ENCODE measurements around the gene CNOT6. TPM values are rescaled to one million over a fixed set of nuclear protein-coding genes. Genes with fewer than 3 reads are reported as not detected.

The CNOT6 gene
- total RNA-seq, 1 experiment from 2014 or later, result 73.1 TPM

- POLR2A ChIA-PET, result interaction anchor here (0.5 to 0.7 kb wide), 2 partner anchors 51 to 321 kb away, joined by 3 to 4 read pairs; no protein-coding TSS in a partner anchor
- no TSS peak for BruUV-seq (replicated peaks)
- no peak for DNase-seq (ENCODE audit: unreplicated experiment)
- Mint-ChIP-seq H3K27me3 (ENCODE audit: insufficient read depth, unreplicated experiment) (peaks cover 24% of the 10 kb centered on the region), H3K4me3 (ENCODE audit: unreplicated experiment) (no peak overlapping the region), H3K4me1 (ENCODE audit: insufficient read depth, unreplicated experiment) (peaks cover 17% of the 10 kb centered on the region), H3K9me3 (ENCODE audit: unreplicated experiment) (no peaks in the 10 kb centered on the region), H3K36me3 (ENCODE audit: insufficient read depth, unreplicated experiment) (no peaks in the 10 kb centered on the region), H3K27ac (ENCODE audit: low read depth, unreplicated experiment) (no peak overlapping the region)
- intact Hi-C loops (cut with micrococcal nuclease), result loop anchor here (5.0 kb wide), 4 partner anchors 107 to 483 kb away; no protein-coding TSS in a partner anchor
- CTCF ChIA-PET, result no interaction called here
- no peak for TF ChIP-seq CTCF (IDR thresholded peaks at IDR 0.05; ENCODE audit: unreplicated experiment)
These were observed 115.8 kb downstream of the CNOT6 start for GRCh38 chr5:180609817-180610550.

GRCh38 chr5:180611140-180611850 is 117.1 kb downstream of the CNOT6 start:
- no peaks in the 10 kb centered on the region for H3K9me3 Mint-ChIP-seq (ENCODE audit: unreplicated experiment)
- no peak overlapping the region for H3K27ac Mint-ChIP-seq (ENCODE audit: low read depth, unreplicated experiment)
- TF ChIP-seq CTCF (IDR thresholded peaks at IDR 0.05; ENCODE audit: unreplicated experiment), result no peak
- peaks cover 12% of the 10 kb centered on the region for H3K4me1 Mint-ChIP-seq (ENCODE audit: insufficient read depth, unreplicated experiment)
- intact Hi-C loops (cut with micrococcal nuclease), result no loop called here
- no TSS peak for BruUV-seq (replicated peaks)
- DNase-seq (ENCODE audit: unreplicated experiment), result no peak
- H3K27me3 Mint-ChIP-seq (ENCODE audit: insufficient read depth, unreplicated experiment), result peaks cover 24% of the 10 kb centered on the region
- POLR2A ChIA-PET, result interaction anchor here (0.6 kb wide), 1 partner anchor 297 kb away, joined by 3 read pairs; no protein-coding TSS in a partner anchor
- CTCF ChIA-PET, result interaction anchor here (0.6 kb wide), 3 partner anchors 17 to 264 kb away, joined by 3 read pairs; no protein-coding TSS in a partner anchor
- no peaks in the 10 kb centered on the region for H3K36me3 Mint-ChIP-seq (ENCODE audit: insufficient read depth, unreplicated experiment)
- H3K4me3 Mint-ChIP-seq (ENCODE audit: unreplicated experiment), result no peak overlapping the region

GRCh38 chr5:180612683-180613082 is 118.5 kb downstream of the CNOT6 start:
- Mint-ChIP-seq H3K9me3 (ENCODE audit: unreplicated experiment) (no peaks in the 10 kb centered on the region), H3K4me3 (ENCODE audit: unreplicated experiment) (no peak overlapping the region), H3K4me1 (ENCODE audit: insufficient read depth, unreplicated experiment) (peaks cover 9% of the 10 kb centered on the region), H3K36me3 (ENCODE audit: insufficient read depth, unreplicated experiment) (no peaks in the 10 kb centered on the region), H3K27ac (ENCODE audit: low read depth, unreplicated experiment) (no peak overlapping the region), H3K27me3 (ENCODE audit: insufficient read depth, unreplicated experiment) (peaks cover 24% of the 10 kb centered on the region)
- BruUV-seq (replicated peaks), result no TSS peak
- ChIA-PET CTCF (interaction anchor here (0.5 kb wide), 1 partner anchor 11 kb away, joined by 4 read pairs; no protein-coding TSS in a partner anchor), POLR2A (no interaction called here)
- no peak for TF ChIP-seq CTCF (IDR thresholded peaks at IDR 0.05; ENCODE audit: unreplicated experiment)
- no peak for DNase-seq (ENCODE audit: unreplicated experiment)
- intact Hi-C loops (cut with micrococcal nuclease), result no loop called here

GRCh38 chr5:180613188-180613813 is 119.1 kb downstream of the CNOT6 start:
- no peak overlapping the region for H3K4me3 Mint-ChIP-seq (ENCODE audit: unreplicated experiment)
- intact Hi-C loops (cut with micrococcal nuclease), result no loop called here
- no peaks in the 10 kb centered on the region for H3K36me3 Mint-ChIP-seq (ENCODE audit: insufficient read depth, unreplicated experiment)
- no peak overlapping the region for H3K27ac Mint-ChIP-seq (ENCODE audit: low read depth, unreplicated experiment)
- no peak for DNase-seq (ENCODE audit: unreplicated experiment)
- no TSS peak for BruUV-seq (replicated peaks)
- no peaks in the 10 kb centered on the region for H3K9me3 Mint-ChIP-seq (ENCODE audit: unreplicated experiment)
- H3K4me1 Mint-ChIP-seq (ENCODE audit: insufficient read depth, unreplicated experiment), result peaks cover 3% of the 10 kb centered on the region
- CTCF ChIA-PET, result no interaction called here
- peaks cover 24% of the 10 kb centered on the region for H3K27me3 Mint-ChIP-seq (ENCODE audit: insufficient read depth, unreplicated experiment)
- POLR2A ChIA-PET, result interaction anchor here (1.0 kb wide), 1 partner anchor 11 kb away, joined by 3 read pairs; no protein-coding TSS in a partner anchor
- no peak for TF ChIP-seq CTCF (IDR thresholded peaks at IDR 0.05; ENCODE audit: unreplicated experiment)
